Type B pancreatic cell (in vitro differentiated cells): ENCODE results near the gene SPPL2C. TPM values are rescaled to one million over a fixed set of nuclear protein-coding genes. Genes with fewer than 3 reads are reported as not detected.

Source experiments
- DNase-seq: peaks from one replicate; pipeline ENCODE4 v3.0.0; 2021; ENCODE audit warnings: mixed read lengths; ENCODE audit not compliant: unreplicated experiment; ENCODE audit errors: extremely low spot score
- H3K27ac Mint-ChIP-seq: 2 replicates; pipeline ENCODE4 v1.8.0; 2021; ENCODE audit warnings: mild to moderate bottlenecking, mixed read lengths
- H3K27me3 Mint-ChIP-seq: 2 replicates; pipeline ENCODE4 v1.8.0; 2021; ENCODE audit warnings: mixed read lengths
- H3K36me3 Mint-ChIP-seq: 2 replicates; pipeline ENCODE4 v1.8.0; 2021; ENCODE audit warnings: mixed read lengths
- H3K4me1 Mint-ChIP-seq: one replicate; pipeline ENCODE4 v1.8.0; 2021; ENCODE audit warnings: mixed read lengths; ENCODE audit not compliant: unreplicated experiment
- H3K4me3 Mint-ChIP-seq: 2 replicates; pipeline ENCODE4 v1.8.0; 2021; ENCODE audit warnings: mild to moderate bottlenecking, mixed read lengths
- H3K9me3 Mint-ChIP-seq: 2 replicates; pipeline ENCODE4 v1.8.0; 2021; ENCODE audit warnings: mixed read lengths
- CTCF ChIP-seq: fragments of 200-600 bp; sonication (generic); conservative IDR thresholded peaks from 2 replicates; pipeline ENCODE4 v1.5.0; 2021; ENCODE audit warnings: antibody characterized with exemption, mild to moderate bottlenecking
- long read RNA-seq: library from polyadenylated mRNA; unstranded; transcript quantifications from one replicate; pipeline ENCODE4 v2.0.0, GENCODE V29; 2020
- total RNA-seq: library from RNA; stranded (reverse); gene quantifications from 2 replicates; pipeline ENCODE4 v1.2.1, GENCODE V29; 2021; ENCODE audit warnings: low replicate concordance

SPPL2C gene
- total RNA-seq, result not detected in 2 replicates
- long read RNA-seq, result 0 reads

- no peaks in the 10 kb centered on the region for H3K9me3 Mint-ChIP-seq
- no peak for DNase-seq
- TF ChIP-seq CTCF, result no peak
- H3K27me3 Mint-ChIP-seq, result peaks cover 12% of the 10 kb centered on the region
- no peaks in the 10 kb centered on the region for H3K4me1 Mint-ChIP-seq
- no peak within 1 kb of the TSS for H3K27ac Mint-ChIP-seq
- H3K36me3 Mint-ChIP-seq, result no peaks in the 10 kb centered on the region
- no peak within 1 kb of the TSS for H3K4me3 Mint-ChIP-seq
Observed at GRCh38 chr17:45844695-45845375, at the start of gene SPPL2C. TSS of gene SPPL2C (plus strand) at chr17:45844881. CDS start at chr17:45844907, 26 bp downstream.

GRCh38 chr17:45800816-45801215 lies 43.9 kb upstream of the SPPL2C start:
- no peak for DNase-seq
- H3K27me3 Mint-ChIP-seq, result peaks cover 64% of the 10 kb centered on the region
- H3K9me3 Mint-ChIP-seq, result no peaks in the 10 kb centered on the region
- TF ChIP-seq CTCF, result no peak
- no peak overlapping the region for H3K4me3 Mint-ChIP-seq
- H3K4me1 Mint-ChIP-seq, result no peaks in the 10 kb centered on the region
- no peaks in the 10 kb centered on the region for H3K36me3 Mint-ChIP-seq
- no peak overlapping the region for H3K27ac Mint-ChIP-seq

- no peak overlapping the region for H3K27ac Mint-ChIP-seq
- peaks cover 66% of the 10 kb centered on the region for H3K27me3 Mint-ChIP-seq
Observed at GRCh38 chr17:45801421-45801820, 43.3 kb upstream of the SPPL2C start.

GRCh38 chr17:45808845-45809244 lies 35.8 kb upstream of the SPPL2C start:
- Mint-ChIP-seq H3K4me1 (peaks cover 4% of the 10 kb centered on the region), H3K36me3 (no peaks in the 10 kb centered on the region), H3K9me3 (no peaks in the 10 kb centered on the region), H3K27ac (no peak overlapping the region), H3K27me3 (peaks cover 63% of the 10 kb centered on the region), H3K4me3 (no peak overlapping the region)
- no peak for TF ChIP-seq CTCF
- DNase-seq, result no peak

More at GRCh38 chr17:45801421-45801820, 43.3 kb upstream of the SPPL2C start:
- no peak overlapping the region for H3K4me3 Mint-ChIP-seq
- TF ChIP-seq CTCF, result no peak
- no peak for DNase-seq
- no peaks in the 10 kb centered on the region for H3K9me3 Mint-ChIP-seq
- H3K36me3 Mint-ChIP-seq, result no peaks in the 10 kb centered on the region
- no peaks in the 10 kb centered on the region for H3K4me1 Mint-ChIP-seq

- no peak overlapping the region for H3K4me3 Mint-ChIP-seq
- no peaks in the 10 kb centered on the region for H3K9me3 Mint-ChIP-seq
- peaks cover 62% of the 10 kb centered on the region for H3K27me3 Mint-ChIP-seq
- no peak for DNase-seq
- H3K36me3 Mint-ChIP-seq, result no peaks in the 10 kb centered on the region
- H3K4me1 Mint-ChIP-seq, result peaks cover 4% of the 10 kb centered on the region
- no peak for TF ChIP-seq CTCF
- no peak overlapping the region for H3K27ac Mint-ChIP-seq
Observed at GRCh38 chr17:45809499-45809898, 35.2 kb upstream of the SPPL2C start.
